SK-N-SH (cell line): ENCODE measurements around the gene FLT3LG. TPM values are rescaled to one million over a fixed set of nuclear protein-coding genes. Genes with fewer than 3 reads are reported as not detected.

Source experiments
- CTCF ChIA-PET: fragments of 300-600, 350-600 bp; formaldehyde crosslinking; extraction: SDS; loops from one replicate; lab custom pipeline; 2021; lab: Yijun Ruan, JAX
- POLR2A ChIA-PET: fragments of 350-600 bp; sonication (Branson Sonifier 250); formaldehyde crosslinking; extraction: SDS; loops from one replicate; lab custom pipeline; 2020; ENCODE audit warnings: antibody characterized with exemption, inconsistent platforms; lab: Yijun Ruan, JAX
- DNase-seq: peaks from one replicate; pipeline ENCODE4 v3.0.0; 2012
- H2AFZ ChIP-seq: fragments of 200-600 bp; sonication (generic); 2 replicates; pipeline ENCODE4 v1.8.1; 2016; ENCODE audit warnings: antibody characterized with exemption, mild to moderate bottlenecking, low read depth
- H3F3A ChIP-seq: fragments of 200-600 bp; sonication (generic); replicated peaks from 2 replicates; pipeline ENCODE3; 2016; ENCODE audit warnings: antibody characterized with exemption, mild to moderate bottlenecking; ENCODE audit not compliant: insufficient read depth
- H3K27ac ChIP-seq, 2 experiments: fragments of 200-500 bp in 1 of 2; fragments of 200-600 bp in 1 of 2; sonication (Bioruptor generic) in 1 of 2; sonication (generic), shearing (Covaris generic) in 1 of 2; 2 replicates each; pipeline versions ENCODE4 v1.5.1 to v1.6.1; 2014 to 2016; ENCODE audit warnings: low read depth in 2 of 2, inconsistent platforms in 1 of 2, low read length in 1 of 2, mild to moderate bottlenecking in 1 of 2, mixed read lengths in 1 of 2
- H3K27me3 ChIP-seq: fragments of 200-600 bp; sonication (generic), shearing (Covaris generic); 2 replicates; pipeline ENCODE4 v1.6.1; 2016; ENCODE audit warnings: mixed run types; ENCODE audit not compliant: insufficient read depth
- H3K36me3 ChIP-seq, 2 experiments: fragments of 200-500 bp in 1 of 2; fragments of 200-600 bp in 1 of 2; sonication (Bioruptor generic) in 1 of 2; sonication (generic) in 1 of 2; replicated peaks in 1 of 2; 2 replicates each; pipeline versions ENCODE3 to v1.5.1; 2014 to 2016; ENCODE audit warnings: low read length in 1 of 2, mild to moderate bottlenecking in 1 of 2; ENCODE audit not compliant: insufficient read depth in 2 of 2, control insufficient read depth in 1 of 2
- H3K4me1 ChIP-seq, 2 experiments: fragments of 200-500 bp in 1 of 2; fragments of 200-600 bp in 1 of 2; sonication (Bioruptor generic) in 1 of 2; sonication (generic), shearing (Covaris generic) in 1 of 2; 2 replicates each; pipeline versions ENCODE4 v1.5.1 to v1.6.1; 2014 to 2016; ENCODE audit warnings: low read depth in 1 of 2, low read length in 1 of 2, mixed run types in 1 of 2; ENCODE audit not compliant: insufficient read depth in 2 of 2, control insufficient read depth in 1 of 2
- H3K4me2 ChIP-seq: fragments of 200-600 bp; sonication (generic), shearing (Covaris generic); 2 replicates; pipeline ENCODE4 v1.6.1; 2017; ENCODE audit warnings: mixed run types
- H3K4me3 ChIP-seq, 2 experiments: fragments of 200-500 bp in 1 of 2; fragments of 200-600 bp in 1 of 2; sonication (Bioruptor generic) in 1 of 2; sonication (generic), shearing (Covaris generic) in 1 of 2; 2 replicates each; pipeline versions ENCODE4 v1.5.1 to v1.8.1; 2014 to 2016; ENCODE audit warnings: low read depth in 2 of 2, inconsistent platforms in 1 of 2, low read length in 1 of 2, mild to moderate bottlenecking in 1 of 2, mixed read lengths in 1 of 2, moderate library complexity in 1 of 2
- H3K79me2 ChIP-seq: fragments of 200-600 bp; sonication (generic); 2 replicates; pipeline ENCODE4 v1.8.1; 2017; ENCODE audit warnings: mild to moderate bottlenecking; ENCODE audit not compliant: insufficient read depth
- H3K9ac ChIP-seq: fragments of 200-600 bp; sonication (generic); 2 replicates; pipeline ENCODE4 v1.6.1; 2017; ENCODE audit warnings: mixed run types
- H3K9me2 ChIP-seq: fragments of 200-600 bp; sonication (generic); 2 replicates; pipeline ENCODE4 v1.6.1; 2017; ENCODE audit warnings: mixed run types
- H3K9me3 ChIP-seq: fragments of 200-600 bp; sonication (generic); 2 replicates; pipeline ENCODE4 v1.6.1; 2017; ENCODE audit warnings: mixed run types, mild to moderate bottlenecking, moderate library complexity
- H4K20me1 ChIP-seq: fragments of 200-600 bp; sonication (generic); 2 replicates; pipeline ENCODE4 v1.6.1; 2017; ENCODE audit warnings: mild to moderate bottlenecking, mixed run types; ENCODE audit not compliant: insufficient read depth
- ELF1 ChIP-seq: IDR thresholded peaks from 2 replicates; pipeline ENCODE4 v1.4.0; 2012
- EP300 ChIP-seq, 2 experiments: IDR thresholded peaks; 2 replicates each; pipeline versions ENCODE4 v1.4.0 to v1.6.1; 2012; ENCODE audit warnings: borderline replicate concordance in 1 of 2, low read depth in 1 of 2, low read length in 1 of 2
- EZH2phosphoT487 ChIP-seq: fragments of 200-600 bp; sonication (generic); IDR thresholded peaks from 2 replicates; pipeline ENCODE4 v1.6.1; 2017; ENCODE audit warnings: low read depth, mixed run types, mild to moderate bottlenecking, antibody characterized with exemption, moderate library complexity, borderline replicate concordance
- JUND ChIP-seq: IDR thresholded peaks from 2 replicates; pipeline ENCODE4 v1.4.0; 2012
- MXI1 ChIP-seq: IDR thresholded peaks from 2 replicates; pipeline ENCODE4 v1.6.1; 2012; ENCODE audit warnings: mild to moderate bottlenecking, low read depth, low read length, improper control_type of control experiment
- POLR2AphosphoS5 ChIP-seq: IDR thresholded peaks from 2 replicates; pipeline ENCODE4 v1.6.1; 2012; ENCODE audit warnings: low read depth, low read length
- SIN3A ChIP-seq: IDR thresholded peaks from 2 replicates; pipeline ENCODE4 v1.6.1; 2012; ENCODE audit warnings: low read depth, mild to moderate bottlenecking, low read length, moderate library complexity, borderline replicate concordance
- YY1 ChIP-seq: IDR thresholded peaks from 2 replicates; pipeline ENCODE4 v1.4.0; 2012; ENCODE audit warnings: low read depth, mild to moderate bottlenecking
- WGBS: methylation state at CpG from one replicate; pipeline ENCODE4 v1.1.6; 2017; ENCODE audit warnings: low lambda C conversion rate; 5-methylcytosine and 5-hydroxymethylcytosine counted together
- polyA plus RNA-seq, 3 experiments: library from polyadenylated mRNA; depleted of rRNA; stranded (reverse); fragments of >200 nt; gene quantifications; 2 replicates each; pipeline ENCODE4 v1.2.3, GENCODE V29; 2012
- TF ChIP-seq, protein P1 (sequence below): IDR thresholded peaks from 2 replicates; pipeline ENCODE4 v1.4.0; 2012; ENCODE audit warnings: low read depth, borderline replicate concordance
- TF ChIP-seq, protein P2 (sequence below): IDR thresholded peaks from 2 replicates; pipeline ENCODE4; 2012
- TF ChIP-seq, protein P3 (sequence below): fragments of 150-350 bp; IDR thresholded peaks from 2 replicates; pipeline ENCODE4 v1.6.1; 2017; ENCODE audit warnings: antibody characterized with exemption, low read length, low read depth, borderline replicate concordance
- TF ChIP-seq, protein P4 (sequence below): IDR thresholded peaks from 2 replicates; pipeline ENCODE4 v1.6.1; 2012; ENCODE audit warnings: mild to moderate bottlenecking, low read depth, low read length, moderate library complexity

FLT3LG gene
- polyA plus RNA-seq, 1 of the 3 experiments (the other 2 are of a cell fraction), result 6.4 TPM

DNA sequence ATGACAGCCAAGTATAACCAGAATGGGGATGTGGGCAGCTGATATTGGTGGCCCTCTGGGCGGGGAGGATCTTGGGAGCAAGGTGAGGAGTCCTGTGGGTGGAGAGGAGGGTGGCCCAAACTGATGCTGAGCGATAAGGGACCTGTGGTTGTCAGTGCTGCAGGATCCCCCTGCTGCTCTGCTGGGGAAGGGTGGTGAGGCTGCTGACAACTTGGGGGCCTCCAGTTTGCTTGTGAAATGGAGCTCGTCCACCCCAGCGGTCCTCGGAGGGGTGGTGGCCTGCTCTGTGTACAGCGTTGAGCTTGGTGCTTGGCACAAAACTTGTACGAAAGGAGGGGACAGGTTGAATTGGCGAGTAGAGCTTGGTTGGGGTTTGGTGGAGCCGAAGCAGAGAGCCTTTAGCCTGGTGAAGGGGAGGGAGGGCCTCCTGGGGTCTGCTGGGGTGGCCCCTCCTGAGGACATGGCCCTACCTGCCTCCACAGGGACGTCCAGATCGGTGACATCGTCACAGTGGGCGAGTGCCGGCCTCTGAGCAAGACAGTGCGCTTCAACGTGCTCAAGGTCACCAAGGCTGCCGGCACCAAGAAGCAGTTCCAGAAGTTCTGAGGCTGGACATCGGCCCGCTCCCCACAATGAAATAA is 25.1 kb downstream of the FLT3LG start (continued):
- TF ChIP-seq, protein P1, sequence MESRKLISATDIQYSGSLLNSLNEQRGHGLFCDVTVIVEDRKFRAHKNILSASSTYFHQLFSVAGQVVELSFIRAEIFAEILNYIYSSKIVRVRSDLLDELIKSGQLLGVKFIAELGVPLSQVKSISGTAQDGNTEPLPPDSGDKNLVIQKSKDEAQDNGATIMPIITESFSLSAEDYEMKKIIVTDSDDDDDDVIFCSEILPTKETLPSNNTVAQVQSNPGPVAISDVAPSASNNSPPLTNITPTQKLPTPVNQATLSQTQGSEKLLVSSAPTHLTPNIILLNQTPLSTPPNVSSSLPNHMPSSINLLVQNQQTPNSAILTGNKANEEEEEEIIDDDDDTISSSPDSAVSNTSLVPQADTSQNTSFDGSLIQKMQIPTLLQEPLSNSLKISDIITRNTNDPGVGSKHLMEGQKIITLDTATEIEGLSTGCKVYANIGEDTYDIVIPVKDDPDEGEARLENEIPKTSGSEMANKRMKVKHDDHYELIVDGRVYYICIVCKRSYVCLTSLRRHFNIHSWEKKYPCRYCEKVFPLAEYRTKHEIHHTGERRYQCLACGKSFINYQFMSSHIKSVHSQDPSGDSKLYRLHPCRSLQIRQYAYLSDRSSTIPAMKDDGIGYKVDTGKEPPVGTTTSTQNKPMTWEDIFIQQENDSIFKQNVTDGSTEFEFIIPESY, result no peak
- TF ChIP-seq JUND (no peak), EZH2phosphoT487 (no peak), EP300 (IDR thresholded peaks at IDR 0.05; ENCODE audit: borderline replicate concordance in 1 of 2, low read depth in 1 of 2, low read length in 1 of 2) (no peak), SIN3A (no peak), POLR2AphosphoS5 (no peak; the same call in 1 of the 2 replicates)
- TF ChIP-seq, protein P2, sequence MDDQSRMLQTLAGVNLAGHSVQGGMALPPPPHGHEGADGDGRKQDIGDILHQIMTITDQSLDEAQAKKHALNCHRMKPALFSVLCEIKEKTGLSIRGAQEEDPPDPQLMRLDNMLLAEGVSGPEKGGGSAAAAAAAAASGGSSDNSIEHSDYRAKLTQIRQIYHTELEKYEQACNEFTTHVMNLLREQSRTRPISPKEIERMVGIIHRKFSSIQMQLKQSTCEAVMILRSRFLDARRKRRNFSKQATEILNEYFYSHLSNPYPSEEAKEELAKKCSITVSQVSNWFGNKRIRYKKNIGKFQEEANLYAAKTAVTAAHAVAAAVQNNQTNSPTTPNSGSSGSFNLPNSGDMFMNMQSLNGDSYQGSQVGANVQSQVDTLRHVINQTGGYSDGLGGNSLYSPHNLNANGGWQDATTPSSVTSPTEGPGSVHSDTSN, result no peak
- TF ChIP-seq, protein P3, sequence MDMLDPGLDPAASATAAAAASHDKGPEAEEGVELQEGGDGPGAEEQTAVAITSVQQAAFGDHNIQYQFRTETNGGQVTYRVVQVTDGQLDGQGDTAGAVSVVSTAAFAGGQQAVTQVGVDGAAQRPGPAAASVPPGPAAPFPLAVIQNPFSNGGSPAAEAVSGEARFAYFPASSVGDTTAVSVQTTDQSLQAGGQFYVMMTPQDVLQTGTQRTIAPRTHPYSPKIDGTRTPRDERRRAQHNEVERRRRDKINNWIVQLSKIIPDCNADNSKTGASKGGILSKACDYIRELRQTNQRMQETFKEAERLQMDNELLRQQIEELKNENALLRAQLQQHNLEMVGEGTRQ, result no peak

DNA sequence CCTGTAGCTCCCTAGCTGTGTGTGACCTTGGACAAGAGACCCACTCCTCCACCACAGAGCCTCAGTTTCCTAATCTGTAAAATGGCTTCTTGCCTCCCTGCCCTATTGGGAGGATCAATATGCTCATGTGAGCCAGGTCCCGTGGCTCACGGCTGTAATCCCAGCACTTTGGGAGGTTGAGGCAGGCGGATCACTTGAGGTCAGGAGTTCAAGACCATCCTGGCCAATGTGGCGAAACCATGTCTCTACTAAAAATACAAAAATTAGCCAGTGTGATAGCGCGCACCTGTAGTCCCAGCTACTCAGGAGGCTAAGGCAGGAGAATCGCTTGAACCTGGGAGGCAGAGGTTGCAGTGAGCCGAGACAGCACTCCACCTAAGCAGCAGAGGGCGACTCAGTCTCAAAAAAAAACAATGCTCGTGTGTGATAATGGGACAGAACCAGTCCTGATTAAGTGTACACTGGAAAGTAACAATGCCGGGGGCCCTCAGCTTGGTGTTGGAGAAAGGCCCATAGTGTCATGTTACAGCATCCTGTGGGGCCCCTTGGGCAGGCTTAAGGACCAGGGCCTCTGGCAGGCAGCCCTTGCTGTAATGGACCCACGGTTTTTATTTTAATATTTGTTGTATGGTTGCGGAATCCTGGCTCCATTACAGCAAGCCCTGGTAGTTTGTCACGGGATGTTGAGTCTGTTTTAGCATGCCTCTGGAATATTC is 29.0 kb downstream of the FLT3LG start:
- POLR2A ChIA-PET, result interaction anchor here (0.6 to 1.8 kb wide), 5 partner anchors 8 to 44 kb away, joined by 3 to 8 read pairs (median 3); no protein-coding TSS in a partner anchor
- peak; percentile 64 for DNase-seq
- 54% methylated on average over 14 of the region's 14 CpGs for WGBS
- TF ChIP-seq, protein P4, sequence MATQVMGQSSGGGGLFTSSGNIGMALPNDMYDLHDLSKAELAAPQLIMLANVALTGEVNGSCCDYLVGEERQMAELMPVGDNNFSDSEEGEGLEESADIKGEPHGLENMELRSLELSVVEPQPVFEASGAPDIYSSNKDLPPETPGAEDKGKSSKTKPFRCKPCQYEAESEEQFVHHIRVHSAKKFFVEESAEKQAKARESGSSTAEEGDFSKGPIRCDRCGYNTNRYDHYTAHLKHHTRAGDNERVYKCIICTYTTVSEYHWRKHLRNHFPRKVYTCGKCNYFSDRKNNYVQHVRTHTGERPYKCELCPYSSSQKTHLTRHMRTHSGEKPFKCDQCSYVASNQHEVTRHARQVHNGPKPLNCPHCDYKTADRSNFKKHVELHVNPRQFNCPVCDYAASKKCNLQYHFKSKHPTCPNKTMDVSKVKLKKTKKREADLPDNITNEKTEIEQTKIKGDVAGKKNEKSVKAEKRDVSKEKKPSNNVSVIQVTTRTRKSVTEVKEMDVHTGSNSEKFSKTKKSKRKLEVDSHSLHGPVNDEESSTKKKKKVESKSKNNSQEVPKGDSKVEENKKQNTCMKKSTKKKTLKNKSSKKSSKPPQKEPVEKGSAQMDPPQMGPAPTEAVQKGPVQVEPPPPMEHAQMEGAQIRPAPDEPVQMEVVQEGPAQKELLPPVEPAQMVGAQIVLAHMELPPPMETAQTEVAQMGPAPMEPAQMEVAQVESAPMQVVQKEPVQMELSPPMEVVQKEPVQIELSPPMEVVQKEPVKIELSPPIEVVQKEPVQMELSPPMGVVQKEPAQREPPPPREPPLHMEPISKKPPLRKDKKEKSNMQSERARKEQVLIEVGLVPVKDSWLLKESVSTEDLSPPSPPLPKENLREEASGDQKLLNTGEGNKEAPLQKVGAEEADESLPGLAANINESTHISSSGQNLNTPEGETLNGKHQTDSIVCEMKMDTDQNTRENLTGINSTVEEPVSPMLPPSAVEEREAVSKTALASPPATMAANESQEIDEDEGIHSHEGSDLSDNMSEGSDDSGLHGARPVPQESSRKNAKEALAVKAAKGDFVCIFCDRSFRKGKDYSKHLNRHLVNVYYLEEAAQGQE, result no peak
- no peak for TF ChIP-seq YY1
- TF ChIP-seq EZH2phosphoT487, result no peak
- TF ChIP-seq, protein P2, result no peak
- no peak for TF ChIP-seq SIN3A
- TF ChIP-seq, protein P1, result no peak
- no peak for TF ChIP-seq MXI1
- TF ChIP-seq ELF1, result no peak

More for the DNA sequence above, 29.0 kb downstream of the FLT3LG start:
- Histone ChIP-seq H3F3A (peaks cover 34% of the 10 kb centered on the region), H3K4me2 (no peak overlapping the region), H3K27ac (no peak overlapping the region), H4K20me1 (peaks cover 19% of the 10 kb centered on the region), H3K4me3 (no peak overlapping the region), H2AFZ (no peak overlapping the region), H3K9me2 (no peaks in the 10 kb centered on the region), H3K9ac (no peak overlapping the region), H3K79me2 (peaks cover 9% of the 10 kb centered on the region; the same call in 1 of the 2 replicates), H3K27me3 (no peaks in the 10 kb centered on the region), H3K36me3 (peaks cover 15 to 22% of the 10 kb centered on the region in 2 experiments), H3K4me1 (peaks cover 3 to 18% of the 10 kb centered on the region in 2 experiments; a peak in 3 of 4 replicates), H3K9me3 (no peaks in the 10 kb centered on the region)
- CTCF ChIA-PET, result interaction anchor here (0.6 to 5.9 kb wide), 30 partner anchors 8 to 183 kb away, joined by 3 to 28 read pairs (median 5); partner anchors contain the start of genes FLT3LG, NOSIP, RCN3 and RPL13A
